ENCODE results near the gene SIX2.

The SIX2 gene

DNA sequence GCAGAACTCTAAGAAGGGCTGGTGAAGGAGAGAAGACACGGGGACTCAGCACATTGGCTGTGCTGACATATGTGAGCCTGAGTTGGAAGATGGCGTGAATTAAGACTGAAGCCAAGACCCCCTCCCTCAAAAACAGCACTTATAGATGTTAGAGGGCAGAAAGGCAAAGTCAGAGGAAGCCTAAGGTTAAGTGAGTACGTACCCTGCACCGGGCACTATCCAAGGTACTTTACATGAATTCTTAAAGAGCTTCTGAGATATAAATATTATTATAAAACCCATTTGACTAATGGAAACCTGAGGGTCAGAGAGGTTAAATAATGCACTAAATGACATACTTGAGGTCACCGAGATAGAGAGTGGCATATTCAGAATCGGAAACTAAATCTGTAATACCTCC lies 42.2 kb downstream of the SIX2 start:
- DNase-seq (ENCODE audit: low read depth in 2 of 2), result no peak

- no peak for DNase-seq (ENCODE audit: low read depth in 2 of 2)
Measured at GRCh38 chr2:44965684-44966083, 43.6 kb downstream of the SIX2 start.

GRCh38 chr2:44964752-44965236 lies 44.5 kb downstream of the SIX2 start:
- DNase-seq (ENCODE audit: low read depth in 2 of 2), result no peak

GRCh38 chr2:44962176-44962695 lies 47.0 kb downstream of the SIX2 start:
- no peak for DNase-seq (ENCODE audit: low read depth in 2 of 2)

DNA sequence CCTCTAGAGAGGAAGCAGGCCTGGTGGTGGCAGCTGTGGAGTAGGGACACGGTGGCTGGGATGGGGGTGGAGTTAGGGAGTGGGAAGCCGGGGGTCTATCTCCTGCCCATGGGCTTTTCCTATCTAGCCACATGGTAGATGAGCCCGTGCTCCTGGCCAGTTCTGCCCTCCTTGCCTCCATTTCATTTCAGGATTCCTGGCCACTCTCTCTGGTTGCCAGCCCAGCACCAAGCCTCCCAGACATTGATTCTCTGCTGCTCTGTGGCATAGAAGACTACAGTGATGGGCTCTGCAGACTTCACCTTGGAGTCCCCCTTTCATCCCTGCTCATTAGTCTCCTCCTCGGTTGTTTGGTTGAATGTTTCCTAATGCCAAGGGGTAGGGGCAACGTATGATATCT lies 48.4 kb downstream of the SIX2 start:
- DNase-seq (ENCODE audit: low read depth in 2 of 2), result no peak

DNA sequence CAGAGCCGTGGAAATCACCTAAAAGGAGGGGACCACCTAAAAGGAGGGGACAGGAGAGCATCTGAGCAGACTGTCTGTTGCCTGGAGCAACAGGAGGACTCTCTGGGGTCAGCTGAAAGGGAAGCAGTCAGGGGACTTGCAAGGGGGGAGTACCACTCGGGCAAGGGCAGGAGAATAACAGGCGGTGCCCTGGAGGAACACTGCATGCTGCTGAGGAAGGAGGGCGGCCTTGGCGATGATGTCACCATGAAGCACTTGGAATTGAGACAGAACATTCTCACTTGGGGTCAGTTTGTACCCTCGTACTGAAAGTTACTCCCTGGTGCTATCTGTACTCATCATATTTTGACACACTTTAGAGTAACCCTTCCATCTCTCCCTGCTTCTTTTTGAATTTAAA lies 49.4 kb downstream of the SIX2 start:
- no peak for DNase-seq (ENCODE audit: low read depth in 2 of 2)

- no peak for DNase-seq (ENCODE audit: low read depth in 2 of 2)
Measured at GRCh38 chr2:44957656-44958327, 51.5 kb downstream of the SIX2 start.

- DNase-seq (ENCODE audit: low read depth in 2 of 2), result no peak
Measured at GRCh38 chr2:44956843-44957242, 52.4 kb downstream of the SIX2 start.

DNA sequence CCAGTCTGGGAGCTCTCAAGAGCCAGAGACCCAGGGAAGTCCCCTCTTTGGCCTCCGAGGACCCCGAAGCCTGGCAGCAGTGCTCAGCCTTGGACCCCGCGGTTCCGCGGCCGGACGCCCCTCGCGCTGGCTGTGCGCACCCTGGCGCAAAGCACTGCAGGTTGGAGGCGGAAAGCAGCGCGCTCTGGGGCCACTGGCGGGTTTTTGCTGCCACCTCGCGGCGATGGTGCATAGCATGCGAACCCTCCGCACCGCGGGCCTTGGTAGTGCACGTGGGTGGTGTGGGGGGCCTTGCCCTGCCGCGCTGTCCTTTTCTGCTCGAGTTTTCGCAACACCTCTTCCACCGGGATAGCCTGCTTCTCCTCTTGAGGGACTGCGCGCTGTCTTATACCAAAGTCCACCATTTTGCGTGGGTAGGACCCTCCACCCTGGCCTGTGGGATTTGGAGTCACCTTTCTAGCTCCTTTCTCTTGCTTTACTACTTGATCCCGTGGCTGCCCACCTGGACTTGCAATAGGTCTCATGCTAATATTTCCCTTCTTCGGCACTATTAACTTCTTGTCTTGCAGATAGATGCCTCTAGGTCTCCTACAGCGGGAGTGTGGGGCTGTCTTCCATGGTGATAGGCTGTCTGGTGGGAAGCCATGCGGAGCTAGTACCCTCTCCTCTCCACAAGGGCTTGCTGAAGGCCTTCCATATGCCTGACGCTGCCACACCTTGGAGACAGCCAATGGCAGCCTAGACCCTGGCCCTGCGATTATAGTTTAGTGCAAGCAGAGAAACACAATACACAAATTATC lies 53.5 kb downstream of the SIX2 start:
- DNase-seq (ENCODE audit: low read depth in 2 of 2), result peak; percentile 13 to 14

All from fibroblast of skin of left quadriceps (primary cell).